K562 (cell line): Measurements from ENCODE around the gene TMEM114. TPM values are rescaled to one million over a fixed set of nuclear protein-coding genes. Genes with fewer than 3 reads are reported as not detected.

Experiments
- ATAC-seq: fragments of 200-7000 bp; cut with Tn5 transposase; 3 replicates; pipeline ENCODE4 v1.9.1; 2020; ENCODE audit warnings: moderate library complexity
- BruUV-seq: library from RNA; stranded (reverse); fragments of 400-500 nt; replicated peaks from 2 replicates; lab custom pipeline; 2021; lab: Mats Ljungman, UMichigan
- CTCF ChIA-PET: fragments of 300-600 bp; formaldehyde crosslinking; extraction: SDS; loops from one replicate; lab custom pipeline; 2021; ENCODE audit warnings: low intra/inter-chr PET ratio; lab: Yijun Ruan, JAX
- POLR2A ChIA-PET: fragments of 300-600, 350-650 bp; sonication (Branson Sonifier 250); formaldehyde crosslinking; extraction: SDS; loops from one replicate; lab custom pipeline; 2021; ENCODE audit warnings: antibody characterized with exemption, inconsistent platforms; lab: Yijun Ruan, JAX
- DNase-seq, 4 experiments: peaks; one replicate each; pipeline versions ENCODE4 v3.0.0 to v3.0.0-alpha.2; 2011 to 2018; ENCODE audit warnings: low spot score in 3 of 4, mixed read lengths in 3 of 4; ENCODE audit errors: extremely low read depth in 1 of 4
- FAIRE-seq: peaks from 2 replicates; lab custom pipeline; 2011; peaks lifted over from hg19 to GRCh38; lab: Jason Lieb, UNC
- H2AFZ ChIP-seq: 2 replicates; pipeline ENCODE4 v1.6.0; 2011; ENCODE audit warnings: low read depth, low read length, control low read depth, inconsistent platforms
- H3K27ac ChIP-seq: fragments of 200-600 bp; 3 replicates; pipeline ENCODE4 v1.8.0; 2011; ENCODE audit warnings: low read depth, mild to moderate bottlenecking, control low read depth, inconsistent platforms, low read length, moderate library complexity, mixed read lengths; ENCODE audit errors: extremely low read depth
- H3K27me3 ChIP-seq, 2 experiments: fragments of 300-600 bp in 1 of 2; 2 replicates in 1 of 2; 3 replicates in 1 of 2; pipeline versions ENCODE4 v1.6.0 to v1.8.0; 2011; ENCODE audit warnings: inconsistent platforms in 2 of 2, low read length in 2 of 2, mild to moderate bottlenecking in 1 of 2, mixed read lengths in 1 of 2, moderate library complexity in 1 of 2; ENCODE audit not compliant: control insufficient read depth in 2 of 2, insufficient read depth in 2 of 2
- H3K36me3 ChIP-seq: fragments of 300-600 bp; 3 replicates; pipeline ENCODE4 v1.8.0; 2011; ENCODE audit warnings: mild to moderate bottlenecking, low read length, inconsistent platforms; ENCODE audit not compliant: control insufficient read depth, insufficient read depth
- H3K4me1 ChIP-seq, 2 experiments: fragments of 200-600 bp in 1 of 2; replicated peaks in 1 of 2; 2 replicates in 1 of 2; 3 replicates in 1 of 2; pipeline versions ENCODE4 v1.5.1 to v1.8.0; 2011; ENCODE audit warnings: inconsistent platforms in 2 of 2, low read length in 2 of 2, mild to moderate bottlenecking in 1 of 2, mixed read lengths in 1 of 2, moderate library complexity in 1 of 2; ENCODE audit not compliant: control insufficient read depth in 2 of 2, insufficient read depth in 2 of 2
- H3K4me2 ChIP-seq: 2 replicates; pipeline ENCODE4 v1.6.1; 2011; ENCODE audit warnings: low read length, control low read depth, inconsistent platforms, mixed read lengths; ENCODE audit not compliant: insufficient read depth
- H3K4me3 ChIP-seq: fragments of 200-600 bp; sonication (generic), shearing (Covaris generic); 2 replicates; pipeline ENCODE4 v1.5.1; 2016; ENCODE audit warnings: control low read depth, inconsistent platforms
- H3K79me2 ChIP-seq: fragments of 200-600 bp; 3 replicates; pipeline ENCODE4 v1.8.0; 2011; ENCODE audit warnings: low read length, inconsistent platforms; ENCODE audit not compliant: control insufficient read depth, insufficient read depth
- H3K9ac ChIP-seq, 2 experiments: 2 replicates each; pipeline versions ENCODE4 v1.6.0 to v1.6.1; 2011; ENCODE audit warnings: low read depth in 2 of 2, low read length in 2 of 2, control low read depth in 1 of 2, inconsistent platforms in 1 of 2, mild to moderate bottlenecking in 1 of 2, mixed read lengths in 1 of 2; ENCODE audit not compliant: insufficient read depth in 1 of 2
- H3K9me1 ChIP-seq: one replicate; pipeline ENCODE4 v1.6.0; 2011; ENCODE audit warnings: inconsistent platforms, mild to moderate bottlenecking, low read length, moderate library complexity; ENCODE audit not compliant: control insufficient read depth, insufficient read depth
- H3K9me3 ChIP-seq: replicated peaks from 2 replicates; pipeline ENCODE4 v1.5.1; 2011; ENCODE audit warnings: low read depth, low read length, inconsistent platforms; ENCODE audit not compliant: control insufficient read depth, insufficient read depth
- H4K20me1 ChIP-seq: replicated peaks from 2 replicates; pipeline ENCODE4 v1.6.1; 2011; ENCODE audit warnings: low read length, inconsistent platforms, mixed read lengths; ENCODE audit not compliant: control insufficient read depth, insufficient read depth
- BCOR ChIP-seq: fragments of 450-650 bp; IDR thresholded peaks from 2 replicates; pipeline ENCODE4 v1.6.1; 2016
- CC2D1A ChIP-seq: fragments of 450-650 bp; IDR thresholded peaks from 2 replicates; pipeline ENCODE4 v1.6.1; 2017; ENCODE audit warnings: mild to moderate bottlenecking
- CEBPB ChIP-seq: fragments of 450-650 bp; IDR thresholded peaks from 2 replicates; pipeline ENCODE4 v1.6.1; 2016; ENCODE audit warnings: missing genetic modification characterization, missing compliant biosample characterization
- CTCFL ChIP-seq: IDR thresholded peaks from 2 replicates; pipeline ENCODE4 v1.6.1; 2011; ENCODE audit warnings: borderline replicate concordance, low read depth, mild to moderate bottlenecking, moderate library complexity, low read length; ENCODE audit not compliant: insufficient read depth, poor library complexity, severe bottlenecking
- ERF ChIP-seq: fragments of 450-650 bp; formaldehyde crosslinking; IDR thresholded peaks from 2 replicates; pipeline ENCODE4 v1.4.0; 2020; ENCODE audit warnings: mild to moderate bottlenecking, mixed read lengths
- GTF2B ChIP-seq: IDR thresholded peaks from 2 replicates; pipeline ENCODE4 v1.6.1; 2011; ENCODE audit not compliant: insufficient read length; ENCODE audit errors: extremely low read depth
- HBP1 ChIP-seq: fragments of 450-650 bp; formaldehyde crosslinking; IDR thresholded peaks from 2 replicates; pipeline ENCODE4 v1.4.0; 2022; ENCODE audit warnings: missing genetic modification characterization
- KAT2B ChIP-seq: IDR thresholded peaks from one replicate; pipeline ENCODE4 v1.6.1; 2012; ENCODE audit warnings: low read depth, mild to moderate bottlenecking, control low read depth, inconsistent platforms, low read length, moderate library complexity
- KAT7 ChIP-seq: sonication (generic); formaldehyde crosslinking; IDR thresholded peaks from 2 replicates; pipeline ENCODE4 v1.8.0; 2022; ENCODE audit warnings: missing genetic modification reagents, mild to moderate bottlenecking, borderline replicate concordance
- MCM3 ChIP-seq: fragments of 450-650 bp; IDR thresholded peaks from 2 replicates; pipeline ENCODE4 v1.6.1; 2016
- MTA3 ChIP-seq: fragments of 450-650 bp; formaldehyde crosslinking; IDR thresholded peaks from 2 replicates; pipeline ENCODE4 v1.6.1; 2017; ENCODE audit warnings: mild to moderate bottlenecking, borderline replicate concordance
- NRF1 ChIP-seq, 2 experiments: fragments of 450-650 bp; IDR thresholded peaks in 1 of 2; conservative IDR thresholded peaks in 1 of 2; 2 replicates each; pipeline ENCODE4 v1.6.1; 2014; ENCODE audit warnings: mild to moderate bottlenecking in 2 of 2
- SP2 ChIP-seq: IDR thresholded peaks from 2 replicates; pipeline ENCODE4 v1.6.1; 2011; ENCODE audit warnings: mild to moderate bottlenecking, low read depth, low read length, moderate library complexity; ENCODE audit not compliant: poor library complexity, severe bottlenecking; ENCODE audit errors: extremely low read depth
- TAF9B ChIP-seq: fragments of 450-650 bp; IDR thresholded peaks from 2 replicates; pipeline ENCODE4 v1.6.1; 2018; ENCODE audit warnings: mild to moderate bottlenecking; ENCODE audit not compliant: partially characterized antibody
- TEAD2 ChIP-seq: fragments of 450-650 bp; IDR thresholded peaks from 2 replicates; pipeline ENCODE4 v1.6.1; 2016; ENCODE audit warnings: missing genetic modification characterization, control low read depth, missing compliant biosample characterization
- TOE1 ChIP-seq, 2 experiments: fragments of 450-650 bp in 1 of 2; sonication (generic) in 1 of 2; formaldehyde crosslinking in 1 of 2; IDR thresholded peaks; 2 replicates each; pipeline versions ENCODE4 v1.7.1 to v1.8.0; 2016 to 2022; ENCODE audit warnings: borderline replicate concordance in 2 of 2, mild to moderate bottlenecking in 2 of 2, antibody characterized with exemption in 1 of 2, inconsistent platforms in 1 of 2, low read depth in 1 of 2, missing genetic modification reagents in 1 of 2, moderate library complexity in 1 of 2
- TSC22D4 ChIP-seq: fragments of 450-650 bp; IDR thresholded peaks from 2 replicates; pipeline ENCODE4 v1.6.1; 2016; ENCODE audit warnings: missing genetic modification characterization, missing biosample characterization, control low read depth
- ZNF217 ChIP-seq: sonication (generic); formaldehyde crosslinking; IDR thresholded peaks from 2 replicates; pipeline ENCODE4 v1.8.0; 2022; ENCODE audit warnings: mild to moderate bottlenecking, missing genetic modification reagents
- ZNF24 ChIP-seq: fragments of 450-650 bp; IDR thresholded peaks from 2 replicates; pipeline ENCODE4 v1.6.1; 2016
- ZNF282 ChIP-seq: sonication (generic); formaldehyde crosslinking; IDR thresholded peaks from 2 replicates; pipeline ENCODE4 v1.8.1; 2023; ENCODE audit warnings: missing genetic modification reagents
- WGBS: fragments of 100-300 bp; shearing (Covaris generic); methylation state at CpG from one replicate; pipeline ENCODE4 v1.1.6; 2016; ENCODE audit warnings: low coverage, mixed read lengths; ENCODE audit not compliant: insufficient coverage; ENCODE audit errors: missing lambda C conversion rate; 5-methylcytosine and 5-hydroxymethylcytosine counted together
- in situ Hi-C: fragments of 300-500 bp; cut with MboI; formaldehyde crosslinking; loops from 4 replicates; pipeline ENCODE4 v1.15.0; 2018; ENCODE audit warnings: inconsistent platforms, mixed read lengths
- intact Hi-C: fragments of 100-400 bp; cut with micrococcal nuclease; formaldehyde crosslinking; loops from 2 replicates; pipeline ENCODE4 v1.14.2; 2022
- polyA plus RNA-seq, 8 experiments: library from polyadenylated mRNA; depleted of rRNA in 4 of 8; stranded (reverse) in 5 of 8; unstranded in 3 of 8; fragments of >200 nt; fragmentation: Nextera tagmentation in 2 of 8; fragmentation: Illumina TruSeq in 1 of 8; extraction: Ambion mirVana in 2 of 8; extraction: Trizol in 1 of 8; gene quantifications; 2 replicates each; pipeline versions ENCODE4 v1.2.1 to v1.2.3, GENCODE V29; 2011 to 2014; ENCODE audit warnings: inconsistent platforms in 1 of 8, missing spikeins in 1 of 8
- total RNA-seq, 7 experiments: library from RNA; depleted of rRNA in 6 of 7; stranded (reverse); fragments of >200 nt in 6 of 7; fragmentation: Illumina TruSeq in 2 of 7; extraction: Trizol in 2 of 7; gene quantifications; 2 replicates each; pipeline versions ENCODE4 v1.2.1 to v1.2.3, GENCODE V29; 2011 to 2021; ENCODE audit warnings: low replicate concordance in 1 of 7

TMEM114 gene
- total and polyA plus RNA-seq, 9 of the 15 experiments (the other 6 are each of a cell fraction or from before 2014, with no cell fraction given) = not detected

- intact Hi-C loops = loop anchor here (5.0 to 10.0 kb wide), 2 partner anchors 92 to 570 kb away; no protein-coding TSS in a partner anchor
- peak; percentile 97 for TF ChIP-seq ZNF24
- TF ChIP-seq CEBPB = no peak
- no peak for TF ChIP-seq NRF1 (conservative IDR thresholded peaks at IDR 0.05 in 1 of 2, IDR thresholded peaks at IDR 0.05 in 1 of 2)
- no peak for TF ChIP-seq MTA3
- no peak for TF ChIP-seq ERF (CRISPR knock-in tag)
- no peak for TF ChIP-seq CC2D1A
- TF ChIP-seq TOE1 (IDR thresholded peaks at IDR 0.05; ENCODE audit: borderline replicate concordance) = no peak
- TF ChIP-seq TOE1 (CRISPR knock-in tag; IDR thresholded peaks at IDR 0.05; ENCODE audit: borderline replicate concordance, low read depth) = no peak
- no peak for TF ChIP-seq KAT7
- TF ChIP-seq SP2 = no peak
- TF ChIP-seq KAT2B = no peak
- TF ChIP-seq HBP1 = no peak
- peak; percentile 34; the same call in 1 of the 2 replicates for TF ChIP-seq BCOR
- TF ChIP-seq ZNF217 (CRISPR knock-in tag) = no peak
- TF ChIP-seq GTF2B = no peak
- TF ChIP-seq TAF9B = no peak
- TF ChIP-seq CTCFL = no peak
- TF ChIP-seq ZNF282 (CRISPR knock-in tag) = no peak
- peak; percentile 75; the same call in 1 of the 2 replicates for TF ChIP-seq TSC22D4
- TF ChIP-seq TEAD2 (tag) = no peak
- TF ChIP-seq MCM3 = no peak
These were observed 25.4 kb downstream of the TMEM114 start for GRCh38 chr16:8564934-8565345.

More at GRCh38 chr16:8564934-8565345, 25.4 kb downstream of the TMEM114 start:
- peaks cover 0 to 6% of the 10 kb centered on the region in 2 experiments; a peak in 2 of 5 replicates for H3K4me1 ChIP-seq
- BruUV-seq = no TSS peak
- no peak for FAIRE-seq
- H4K20me1 ChIP-seq = no peaks in the 10 kb centered on the region
- no peaks in the 10 kb centered on the region for H3K36me3 ChIP-seq
- H3K9me1 ChIP-seq = no peaks in the 10 kb centered on the region
- CTCF ChIA-PET = no interaction called here
- H2AFZ ChIP-seq = no peak overlapping the region
- no peak for DNase-seq
- POLR2A ChIA-PET = no interaction called here
- in situ Hi-C loops = loop anchor here (5.0 to 25.0 kb wide), 2 partner anchors 317 to 1597 kb away; partner anchors contain the start of gene LITAFD
- no peak overlapping the region for H3K9ac ChIP-seq
- H3K4me3 ChIP-seq = no peak overlapping the region
- no peak overlapping the region for H3K4me2 ChIP-seq
- H3K79me2 ChIP-seq = no peaks in the 10 kb centered on the region
- H3K27me3 ChIP-seq = peaks cover 5 to 16% of the 10 kb centered on the region in 2 experiments; a peak in 3 of 5 replicates
- ATAC-seq = no peak
- 0% methylated on average over 1 of the region's 1 CpG for WGBS
- peaks cover 4% of the 10 kb centered on the region; the same call in 1 of the 2 replicates for H3K9me3 ChIP-seq
- H3K27ac ChIP-seq = no peak overlapping the region
